Body of pancreas (tissue), 4 donors: ENCODE measurements around the gene ADAMTSL1.

Experiments
- POLR2A ChIP-seq, 3 donors: fragments of 450-650 bp; IDR thresholded peaks; one replicate each; pipeline ENCODE4 v1.6.1; 2016; ENCODE audit warnings: antibody characterized with exemption in 3 of 3, mild to moderate bottlenecking in 2 of 3
- TF ChIP-seq, protein P1 (sequence below), 7 experiments: fragments of 450-650 bp in 4 of 7; fragments of 200-600 bp in 3 of 7; sonication (generic) in 3 of 7; IDR thresholded peaks; one replicate each; pipeline ENCODE4 v1.5.1; 2016 to 2019; ENCODE audit warnings: antibody characterized with exemption in 7 of 7

DNA sequence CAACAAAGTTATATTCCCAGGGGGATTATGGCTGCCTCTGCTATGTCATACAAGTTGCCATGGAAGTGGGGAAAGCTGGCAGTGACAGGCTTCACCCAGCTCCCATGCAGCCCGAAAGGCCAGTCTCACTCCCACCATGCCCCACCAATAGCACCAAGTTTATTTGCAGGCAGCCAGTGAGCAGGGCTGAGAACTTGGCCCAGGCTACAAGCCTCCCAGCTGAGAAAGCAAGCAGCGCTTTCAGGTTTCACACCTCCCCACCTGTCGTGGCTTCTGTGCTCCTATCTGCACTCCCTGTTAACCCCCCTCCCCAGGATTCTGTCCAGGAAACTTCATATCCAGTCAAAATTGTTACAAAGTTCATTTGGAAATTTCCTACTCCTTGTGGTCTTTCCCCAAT is 404.0 kb downstream of the ADAMTSL1 start:
- TF ChIP-seq, protein P1, sequence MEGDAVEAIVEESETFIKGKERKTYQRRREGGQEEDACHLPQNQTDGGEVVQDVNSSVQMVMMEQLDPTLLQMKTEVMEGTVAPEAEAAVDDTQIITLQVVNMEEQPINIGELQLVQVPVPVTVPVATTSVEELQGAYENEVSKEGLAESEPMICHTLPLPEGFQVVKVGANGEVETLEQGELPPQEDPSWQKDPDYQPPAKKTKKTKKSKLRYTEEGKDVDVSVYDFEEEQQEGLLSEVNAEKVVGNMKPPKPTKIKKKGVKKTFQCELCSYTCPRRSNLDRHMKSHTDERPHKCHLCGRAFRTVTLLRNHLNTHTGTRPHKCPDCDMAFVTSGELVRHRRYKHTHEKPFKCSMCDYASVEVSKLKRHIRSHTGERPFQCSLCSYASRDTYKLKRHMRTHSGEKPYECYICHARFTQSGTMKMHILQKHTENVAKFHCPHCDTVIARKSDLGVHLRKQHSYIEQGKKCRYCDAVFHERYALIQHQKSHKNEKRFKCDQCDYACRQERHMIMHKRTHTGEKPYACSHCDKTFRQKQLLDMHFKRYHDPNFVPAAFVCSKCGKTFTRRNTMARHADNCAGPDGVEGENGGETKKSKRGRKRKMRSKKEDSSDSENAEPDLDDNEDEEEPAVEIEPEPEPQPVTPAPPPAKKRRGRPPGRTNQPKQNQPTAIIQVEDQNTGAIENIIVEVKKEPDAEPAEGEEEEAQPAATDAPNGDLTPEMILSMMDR (IDR thresholded peaks at IDR 0.05), result no peak
- no peak for TF ChIP-seq POLR2A (IDR thresholded peaks at IDR 0.05)
